Measurements from ENCODE around the gene RARG.

- TF ChIP-seq POLR2AphosphoS5 (IDR thresholded peaks at IDR 0.05; ENCODE audit: low read depth) (no peak), REST (IDR thresholded peaks at IDR 0.05; ENCODE audit: insufficient replicate concordance, low read depth) (no peak), GABPA (IDR thresholded peaks at IDR 0.05; ENCODE audit: low read depth) (no peak)
- TF ChIP-seq, protein P1, sequence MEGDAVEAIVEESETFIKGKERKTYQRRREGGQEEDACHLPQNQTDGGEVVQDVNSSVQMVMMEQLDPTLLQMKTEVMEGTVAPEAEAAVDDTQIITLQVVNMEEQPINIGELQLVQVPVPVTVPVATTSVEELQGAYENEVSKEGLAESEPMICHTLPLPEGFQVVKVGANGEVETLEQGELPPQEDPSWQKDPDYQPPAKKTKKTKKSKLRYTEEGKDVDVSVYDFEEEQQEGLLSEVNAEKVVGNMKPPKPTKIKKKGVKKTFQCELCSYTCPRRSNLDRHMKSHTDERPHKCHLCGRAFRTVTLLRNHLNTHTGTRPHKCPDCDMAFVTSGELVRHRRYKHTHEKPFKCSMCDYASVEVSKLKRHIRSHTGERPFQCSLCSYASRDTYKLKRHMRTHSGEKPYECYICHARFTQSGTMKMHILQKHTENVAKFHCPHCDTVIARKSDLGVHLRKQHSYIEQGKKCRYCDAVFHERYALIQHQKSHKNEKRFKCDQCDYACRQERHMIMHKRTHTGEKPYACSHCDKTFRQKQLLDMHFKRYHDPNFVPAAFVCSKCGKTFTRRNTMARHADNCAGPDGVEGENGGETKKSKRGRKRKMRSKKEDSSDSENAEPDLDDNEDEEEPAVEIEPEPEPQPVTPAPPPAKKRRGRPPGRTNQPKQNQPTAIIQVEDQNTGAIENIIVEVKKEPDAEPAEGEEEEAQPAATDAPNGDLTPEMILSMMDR (IDR thresholded peaks at IDR 0.05; ENCODE audit: insufficient read depth, low read length): no peak
Measured at GRCh38 chr12:53171725-53172329, 60.2 kb downstream of the RARG start.
